SK-N-DZ (cell line): ENCODE measurements around the gene SLC25A5.
"Not testable (repeated sequence)": the region's sequence is repeated elsewhere in the genome, so short reads cannot be mapped to it uniquely, and the experiment has no call there.

ENCODE experiments used
- DNase-seq: peaks from one replicate; pipeline ENCODE4 v3.0.0-alpha.2; 2015; ENCODE audit warnings: low spot score
- small RNA-seq, 2 experiments: library from RNA; depleted of rRNA; stranded (forward); fragments of <200 nt; gene quantifications; one replicate each; pipeline ENCODE3, GENCODE V24; 2014

Gene SLC25A5

DNA sequence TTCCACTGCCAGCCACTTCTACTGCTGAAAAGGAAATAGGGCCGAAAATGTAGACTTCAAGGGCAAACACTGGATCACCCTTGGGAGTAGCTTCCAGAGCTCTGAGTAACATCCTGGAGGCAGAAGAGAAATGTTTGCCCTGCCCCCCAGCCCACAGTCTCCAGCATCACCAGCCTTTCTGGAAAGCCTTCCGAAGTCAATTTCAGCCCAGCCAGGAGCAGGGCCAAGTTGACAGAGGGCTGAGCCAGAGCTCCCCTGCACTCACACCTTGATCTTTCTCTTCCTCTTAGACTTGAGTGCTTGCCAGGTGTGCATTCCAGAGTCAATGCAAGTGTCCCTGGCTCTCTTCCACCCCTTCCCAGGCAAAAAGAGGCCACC, 35.2 kb downstream of the SLC25A5 start:
- DNase-seq = no peak

DNA sequence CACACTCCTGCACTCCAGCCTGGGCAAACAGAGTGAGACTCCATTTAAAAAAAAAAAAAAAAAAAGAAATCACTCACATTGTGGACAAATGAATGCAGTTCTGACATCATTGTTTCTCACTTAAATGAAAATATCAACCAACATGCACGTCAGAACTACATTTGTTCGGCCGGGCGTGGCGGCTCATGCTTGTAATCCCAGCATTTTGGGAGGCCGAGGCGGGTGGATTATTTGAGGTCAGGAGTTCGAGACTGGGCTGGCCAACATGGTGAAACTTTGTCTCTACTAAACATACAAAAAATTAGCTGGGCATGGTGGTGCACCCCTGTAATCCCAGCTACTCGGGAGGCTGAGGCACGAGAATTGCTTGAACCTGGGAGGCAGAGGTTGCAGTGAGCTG, 36.9 kb downstream of the SLC25A5 start:
- not testable (repeated sequence) for DNase-seq

DNA sequence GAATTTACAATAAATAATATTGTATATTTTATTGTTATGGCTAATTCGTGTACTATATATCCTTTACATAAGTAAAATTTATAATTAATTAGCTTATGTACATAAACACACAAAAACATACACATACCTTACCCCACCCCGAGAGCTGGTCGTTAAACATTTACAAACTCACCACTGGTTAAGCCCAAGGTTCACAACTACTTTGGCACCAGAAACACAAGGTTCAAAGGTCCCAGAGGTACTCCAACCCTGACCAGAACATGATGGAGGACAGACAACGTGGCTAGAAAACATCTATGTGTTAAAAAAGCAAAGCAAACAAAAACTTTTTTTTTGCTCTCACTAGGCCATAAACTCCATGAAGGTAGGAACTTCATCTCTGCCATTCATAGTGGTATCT, 37.7 kb downstream of the SLC25A5 start:
- no peak for DNase-seq

DNA sequence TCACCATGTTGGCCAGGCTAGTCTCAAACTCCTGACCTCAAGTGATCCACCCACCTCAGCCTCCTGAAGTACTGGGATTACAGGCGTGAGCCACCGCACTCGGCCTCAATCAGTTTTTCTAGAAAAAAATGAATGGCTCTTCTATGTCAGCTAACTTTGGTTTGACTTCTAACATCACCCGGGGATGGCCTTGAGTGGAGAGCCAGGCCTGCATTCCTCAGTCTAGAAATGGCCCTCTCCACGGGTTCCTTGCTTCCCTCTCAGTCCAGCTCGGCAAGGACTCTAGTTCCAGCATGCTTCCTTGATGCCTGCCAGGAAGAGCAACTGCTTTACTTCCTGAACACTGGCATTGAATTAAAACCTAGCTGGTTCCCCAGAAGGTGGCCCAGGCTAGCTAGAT, 39.0 kb downstream of the SLC25A5 start:
- DNase-seq = no peak

DNA sequence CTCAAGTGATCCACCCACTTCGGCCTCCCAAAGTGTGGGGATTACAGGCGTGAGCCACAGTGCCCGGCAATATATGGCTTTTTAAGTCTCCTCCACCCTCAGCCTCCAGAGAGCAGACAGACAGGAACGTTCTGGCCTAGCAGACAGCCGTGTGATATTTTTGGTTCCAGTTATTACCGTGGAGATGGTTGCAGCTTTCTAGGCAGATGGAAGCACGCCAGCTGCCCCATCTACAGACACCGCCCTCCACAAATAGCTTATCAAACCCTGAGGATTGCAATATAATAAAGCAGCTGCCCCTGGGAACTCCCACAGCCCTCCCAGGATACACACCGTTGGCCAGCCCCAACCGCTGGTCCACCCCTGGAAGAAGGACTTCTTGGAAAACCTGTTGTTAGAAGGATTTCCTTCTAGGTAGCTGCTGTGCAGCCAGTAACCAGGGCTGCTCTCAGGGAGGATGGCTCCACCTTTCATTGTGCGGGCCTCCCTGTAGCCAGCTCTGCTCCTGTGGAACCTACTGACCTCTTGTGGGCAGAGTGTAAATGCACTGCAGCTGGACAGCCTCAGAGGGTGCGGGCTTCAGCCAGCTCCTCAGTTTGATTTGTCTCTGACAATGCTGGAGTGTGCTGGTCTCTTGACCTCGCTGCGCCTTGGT, 44.0 kb downstream of the SLC25A5 start:
- DNase-seq = peak; percentile 75

DNA sequence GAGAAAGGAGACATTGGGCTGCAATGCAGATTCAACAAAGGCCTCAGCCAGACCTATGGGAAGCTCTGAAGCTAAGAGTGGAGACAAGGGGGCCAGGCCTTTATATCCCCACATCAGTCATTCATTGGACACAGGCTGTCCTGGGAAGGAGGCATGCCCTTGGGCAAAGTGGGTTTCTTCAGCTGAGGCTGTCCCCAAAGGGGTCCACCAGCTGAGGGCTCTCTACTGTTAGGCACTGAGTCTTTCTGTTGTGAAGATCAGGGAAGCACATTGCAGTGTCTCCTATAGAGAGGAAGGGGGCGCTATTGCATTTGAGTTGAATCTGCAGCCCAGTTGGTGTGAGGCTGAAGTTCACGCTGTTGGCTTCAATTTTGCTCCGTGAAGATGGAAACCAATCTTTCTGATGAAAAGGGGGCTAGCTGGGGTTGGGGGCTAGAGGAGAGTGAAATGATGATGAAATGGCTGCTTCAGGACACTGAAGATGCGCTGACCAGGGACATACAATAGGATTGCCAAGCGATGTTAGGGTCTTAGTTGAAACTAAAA, 48.0 kb downstream of the SLC25A5 start:
- DNase-seq = peak; percentile 63

DNA sequence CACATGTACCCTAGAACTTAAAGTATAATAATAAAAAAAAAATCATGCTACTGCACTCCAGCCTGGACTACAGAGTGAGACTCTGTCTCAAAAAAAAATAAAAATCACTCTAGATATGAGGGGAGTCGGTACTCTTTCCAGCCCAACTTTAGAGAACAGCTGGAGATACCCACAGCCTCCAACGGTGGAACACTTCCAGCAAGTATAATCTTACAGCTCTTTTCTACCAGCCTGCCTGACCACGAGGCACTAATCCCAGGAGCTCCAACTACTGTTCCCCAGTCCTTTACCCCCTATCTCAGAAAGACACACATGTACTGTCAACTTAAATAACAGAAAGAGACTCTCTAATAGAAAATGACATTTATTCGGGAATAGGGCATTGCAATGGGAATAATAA, 50.1 kb downstream of the SLC25A5 start:
- no peak for DNase-seq

Small RNA genes lying within 50 kb of the gene (small RNA-seq; reads per million reads assigned to genes)
- 1.4 to 2.7 reads per million in 2 experiments for gene RNU1-67P
- 0 reads per million in 2 experiments for gene RNY3P16
